Fibroblast of the conjunctiva (primary cell): ENCODE data around the gene METTL1.
"Not testable (repeated sequence)": the region's sequence is repeated elsewhere in the genome, so short reads cannot be mapped to it uniquely, and the experiment has no call there.

Experiments
- DNase-seq: peaks from one replicate; pipeline ENCODE4 v3.0.0-alpha.2; 2010; ENCODE audit warnings: low read depth

The METTL1 gene

GRCh38 chr12:57771873-57772428, at the start of gene METTL1:
TSS of gene METTL1 (minus strand) at chr12:57772105. CDS start at chr12:57772083, 22 bp downstream.
- DNase-seq = peak; percentile 91

- DNase-seq = not testable (repeated sequence)
These were observed 49.1 kb upstream of the METTL1 start for GRCh38 chr12:57821015-57821414.

- not testable (repeated sequence) for DNase-seq
These were observed 48.2 kb upstream of the METTL1 start for GRCh38 chr12:57820119-57820518.

GRCh38 chr12:57817990-57818331, 46.1 kb upstream of the METTL1 start:
- not testable (repeated sequence) for DNase-seq

GRCh38 chr12:57817261-57817989, 45.5 kb upstream of the METTL1 start:
- no peak for DNase-seq

GRCh38 chr12:57816855-57817151, 44.9 kb upstream of the METTL1 start:
- DNase-seq = no peak

GRCh38 chr12:57816001-57816854, 44.3 kb upstream of the METTL1 start:
- no peak for DNase-seq

- no peak for DNase-seq
These were observed 43.5 kb upstream of the METTL1 start for GRCh38 chr12:57815177-57816000.

- no peak for DNase-seq
These were observed 42.3 kb upstream of the METTL1 start for GRCh38 chr12:57813971-57814772.

GRCh38 chr12:57813111-57813970, 41.4 kb upstream of the METTL1 start:
- no peak for DNase-seq

- DNase-seq = no peak
These were observed 39.3 kb upstream of the METTL1 start for GRCh38 chr12:57811028-57811755.

GRCh38 chr12:57810450-57810849, 38.5 kb upstream of the METTL1 start:
- DNase-seq = no peak

- DNase-seq = no peak
These were observed 37.5 kb upstream of the METTL1 start for GRCh38 chr12:57809425-57809824.

- DNase-seq = no peak
These were observed 36.4 kb upstream of the METTL1 start for GRCh38 chr12:57808351-57808750.

GRCh38 chr12:57807285-57807684, 35.4 kb upstream of the METTL1 start:
- DNase-seq = no peak

GRCh38 chr12:57806677-57807076, 34.8 kb upstream of the METTL1 start:
- DNase-seq = no peak

- no peak for DNase-seq
These were observed 31.5 kb upstream of the METTL1 start for GRCh38 chr12:57803319-57803893.

- no peak for DNase-seq
These were observed 30.7 kb upstream of the METTL1 start for GRCh38 chr12:57802607-57803006.

GRCh38 chr12:57800965-57801364, 29.1 kb upstream of the METTL1 start:
- no peak for DNase-seq
